Measurements from ENCODE around the gene BAHCC1. TPM values are rescaled to one million over a fixed set of nuclear protein-coding genes. Genes with fewer than 3 reads are reported as not detected.

The BAHCC1 gene
- total RNA-seq, 1 experiment from 2014 or later = 3.1 TPM

- Histone ChIP-seq H3T11ph (ENCODE audit: low read length) (no peak within 1 kb of the TSS), H2AK5ac (ENCODE audit: insufficient read length, low read length) (no peak within 1 kb of the TSS), H3K4me2 (ENCODE audit: insufficient read depth, insufficient read length, low read length) (peak within 1 kb of the TSS; percentile 97), H2BK120ac (ENCODE audit: low read depth, low read length, poor library complexity, severe bottlenecking) (peak within 1 kb of the TSS; percentile 71), H4K8ac (replicated peaks; ENCODE audit: insufficient read length, low read depth, low read length) (no peak within 1 kb of the TSS), H3K79me1 (ENCODE audit: insufficient read depth, low read depth, low read length, poor library complexity, severe bottlenecking) (peaks cover 2% of the 10 kb centered on the region), H3K9ac (ENCODE audit: extremely low read depth, insufficient read length, low read length) (peak within 1 kb of the TSS; percentile 83), H3K79me2 (ENCODE audit: insufficient read depth, low read length) (peaks cover 25% of the 10 kb centered on the region; the same call in 1 of the 2 replicates), H2AFZ (ENCODE audit: low read length) (no peak within 1 kb of the TSS), H4K5ac (ENCODE audit: insufficient read length, low read depth, low read length) (no peak within 1 kb of the TSS), H3K27ac (ENCODE audit: insufficient read length, low read depth, low read length) (no peak within 1 kb of the TSS), H3K27me3 (ENCODE audit: insufficient read depth, low read length) (no peaks in the 10 kb centered on the region), H4K20me1 (ENCODE audit: control insufficient read depth, insufficient read depth, insufficient read length) (no peaks in the 10 kb centered on the region), H2BK20ac (ENCODE audit: low read depth, low read length, poor library complexity, severe bottlenecking) (no peak within 1 kb of the TSS), H2BK5ac (ENCODE audit: insufficient read length, low read length) (no peak within 1 kb of the TSS), H2BK15ac (ENCODE audit: low read depth, low read length) (no peak within 1 kb of the TSS; the same call in 1 of the 2 replicates), H3K56ac (ENCODE audit: insufficient read length, low read depth, low read length) (no peak within 1 kb of the TSS), H3K23ac (ENCODE audit: insufficient read length, low read depth, low read length) (no peak within 1 kb of the TSS), H2BK12ac (ENCODE audit: insufficient read length, low read depth, low read length) (no peak within 1 kb of the TSS), H3K14ac (ENCODE audit: insufficient read depth, low read length) (peak within 1 kb of the TSS; percentile 95), H4K91ac (ENCODE audit: insufficient read length, low read depth, low read length) (peak within 1 kb of the TSS; percentile 94), H3K18ac (ENCODE audit: insufficient read length, low read depth, low read length) (peak within 1 kb of the TSS; percentile 97), H3K4me1 (ENCODE audit: insufficient read depth, low read length) (no peaks in the 10 kb centered on the region), H3K23me2 (ENCODE audit: insufficient read length, low read depth, low read length, poor library complexity, severe bottlenecking) (peaks cover 31% of the 10 kb centered on the region), H3K9me3 (ENCODE audit: control insufficient read depth, low read depth, low read length) (no peaks in the 10 kb centered on the region), H3K4ac (ENCODE audit: low read depth, low read length) (peak within 1 kb of the TSS; percentile 91; the same call in 1 of the 2 replicates)
- peaks cover 7 to 21% of the 10 kb centered on the region in 2 experiments; a peak in 4 of 5 replicates for H3K9me3 Mint-ChIP-seq
- peaks cover 9% of the 10 kb centered on the region for H3K27me3 Mint-ChIP-seq (ENCODE audit: low read depth)
- DNase-seq = peak; percentile 93
- no CpG with 5 or more reads among the region's 111 CpGs for WGBS (ENCODE audit: extremely low coverage, insufficient read length, low lambda C conversion rate)
- H3K36me3 Mint-ChIP-seq (ENCODE audit: insufficient read depth in 1 of 3, low read depth in 3 of 3) = peaks cover 38 to 44% (median 43%) of the 10 kb centered on the region in 3 experiments
- H3K27ac Mint-ChIP-seq = peak within 1 kb of the TSS; percentile 84 to 98 (median 96); a peak in 5 of 7 replicates
- TF ChIP-seq CTCF (conservative IDR thresholded peaks at IDR 0.05) = no peak
- H3K4me1 Mint-ChIP-seq = peaks cover 29 to 39% of the 10 kb centered on the region in 2 experiments
- H3K4me3 Mint-ChIP-seq = peak within 1 kb of the TSS; percentile 97 to 100
Observed at GRCh38 chr17:81512562-81513371, 117.5 kb downstream of the BAHCC1 start, which contains the start of gene ACTG1. ACTG1 (minus strand) TSS chr17:81512799; CDS start chr17:81512354, 445 bp downstream.
